Fibroblast of the aortic adventitia (primary cell): ENCODE measurements around the gene KRTAP5-1. TPM values are rescaled to one million over a fixed set of nuclear protein-coding genes. Genes with fewer than 3 reads are reported as not detected.
"Not testable (repeated sequence)": the region's sequence is repeated elsewhere in the genome, so short reads cannot be mapped to it uniquely, and the experiment has no call there.

Source experiments
- DNase-seq: peaks from one replicate; pipeline ENCODE4 v3.0.0-alpha.2; 2010; ENCODE audit warnings: low read depth
- H3K4me3 ChIP-seq: 2 replicates; pipeline ENCODE4 v1.5.1; 2011; ENCODE audit warnings: low read depth, mild to moderate bottlenecking, control low read depth, low read length, moderate library complexity
- CTCF ChIP-seq: IDR thresholded peaks from 2 replicates; pipeline ENCODE4 v1.5.1; 2011; ENCODE audit warnings: mild to moderate bottlenecking, low read length, control low read depth, inconsistent platforms; ENCODE audit not compliant: insufficient read depth
- total RNA-seq: library from RNA; depleted of rRNA; stranded (reverse); fragments of >200 nt; gene quantifications from 2 replicates; pipeline ENCODE4 v1.2.3, GENCODE V29; 2012; ENCODE audit warnings: low replicate concordance

The KRTAP5-1 gene
- total RNA-seq, 1 donor = not detected

GRCh38 chr11:1618231-1618630 is 33.1 kb upstream of the KRTAP5-1 start:
- DNase-seq = no peak
- no peak overlapping the region for H3K4me3 ChIP-seq
- no peak for TF ChIP-seq CTCF

- TF ChIP-seq CTCF = no peak
- no peak for DNase-seq
- H3K4me3 ChIP-seq = no peak within 1 kb of the TSS
Observed at GRCh38 chr11:1608363-1608762, 23.3 kb upstream of the KRTAP5-1 start, which contains the start of gene KRTAP5-3. Gene KRTAP5-3, minus strand, starts transcription at chr11:1608463. Its CDS starts 78 bp downstream, at chr11:1608385.

GRCh38 chr11:1607901-1608300 is 22.8 kb upstream of the KRTAP5-1 start:
- not testable (repeated sequence) for DNase-seq, H3K4me3 ChIP-seq

- DNase-seq, H3K4me3 ChIP-seq: not testable (repeated sequence)
Observed at GRCh38 chr11:1607156-1607845, 22.2 kb upstream of the KRTAP5-1 start.

- not testable (repeated sequence) for DNase-seq, H3K4me3 ChIP-seq
Observed at GRCh38 chr11:1605923-1606322, 20.8 kb upstream of the KRTAP5-1 start.

- DNase-seq = no peak
- no peak overlapping the region for H3K4me3 ChIP-seq
- TF ChIP-seq CTCF = no peak
Observed at GRCh38 chr11:1604711-1605110, 19.6 kb upstream of the KRTAP5-1 start.

GRCh38 chr11:1604181-1604580 is 19.1 kb upstream of the KRTAP5-1 start:
- TF ChIP-seq CTCF = no peak
- DNase-seq = no peak
- H3K4me3 ChIP-seq = no peak overlapping the region

GRCh38 chr11:1603629-1604028 is 18.5 kb upstream of the KRTAP5-1 start:
- no peak for TF ChIP-seq CTCF
- DNase-seq = no peak
- no peak overlapping the region for H3K4me3 ChIP-seq

- H3K4me3 ChIP-seq, DNase-seq: not testable (repeated sequence)
Observed at GRCh38 chr11:1601663-1602062, 16.6 kb upstream of the KRTAP5-1 start.
